AG10803 (cell line): ENCODE results near the gene C22orf15.

ENCODE experiments used
- DNase-seq: peaks from one replicate; pipeline ENCODE4 v3.0.0; 2010; ENCODE audit warnings: low read depth
- H3K4me3 ChIP-seq: 2 replicates; pipeline ENCODE4 v1.5.1; 2011; ENCODE audit warnings: mild to moderate bottlenecking, low read length, control low read depth
- CTCF ChIP-seq: conservative IDR thresholded peaks from 2 replicates; pipeline ENCODE4 v1.5.1; 2011; ENCODE audit warnings: mild to moderate bottlenecking, low read length, control low read depth, inconsistent platforms

Gene C22orf15

GRCh38 chr22:23751441-23751996 is 11.3 kb upstream of the C22orf15 start:
- peak; percentile 17 for DNase-seq
- no peak for TF ChIP-seq CTCF
- H3K4me3 ChIP-seq: peak overlapping the region; percentile 82

- TF ChIP-seq CTCF: no peak
- no peak overlapping the region for H3K4me3 ChIP-seq
- no peak for DNase-seq
Observed at GRCh38 chr22:23752090-23752691, 10.6 kb upstream of the C22orf15 start.

DNA sequence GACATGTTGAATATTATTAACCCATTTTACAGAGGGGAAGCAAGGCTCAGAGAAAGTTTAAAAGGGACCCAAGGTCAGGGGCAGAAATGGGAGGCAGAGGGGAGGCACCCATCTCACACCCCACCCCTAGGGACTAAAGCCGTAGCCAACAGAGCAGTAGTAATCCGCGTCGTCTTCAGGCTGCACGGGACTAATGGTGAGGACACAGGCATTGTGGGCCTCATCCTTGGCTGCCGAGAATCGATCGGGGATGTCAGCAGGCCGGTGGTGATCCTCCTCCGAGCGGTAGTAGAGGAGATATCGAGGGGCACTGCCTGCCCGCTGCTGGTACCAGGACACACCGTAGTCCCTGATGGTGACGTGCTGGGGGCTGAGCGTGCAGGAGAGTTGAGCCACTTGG is 10.0 kb upstream of the C22orf15 start:
- no peak overlapping the region for H3K4me3 ChIP-seq

DNA sequence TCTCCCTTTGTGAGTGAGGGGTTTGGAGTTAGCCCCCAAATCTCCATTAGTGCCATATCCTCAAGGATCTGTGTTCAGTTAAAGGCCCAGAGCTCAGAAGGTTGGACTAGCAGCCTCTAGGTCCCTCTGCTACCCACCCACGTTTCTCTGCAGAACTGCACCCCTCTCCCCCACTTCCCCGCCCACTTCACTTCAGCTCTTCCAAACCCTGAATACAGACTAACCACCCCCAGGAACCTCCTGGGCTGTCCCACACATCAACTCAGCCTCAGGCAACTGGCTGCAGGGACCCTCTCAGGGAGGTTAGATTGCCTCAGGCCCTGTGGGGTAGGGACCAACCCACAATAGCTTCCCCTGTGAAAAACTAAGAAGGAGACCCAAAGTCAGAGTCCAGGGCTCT is 9.4 kb upstream of the C22orf15 start:
- no peak overlapping the region for H3K4me3 ChIP-seq
- no peak for DNase-seq
- no peak for TF ChIP-seq CTCF

More for the DNA sequence above, 10.0 kb upstream of the C22orf15 start:
- no peak for DNase-seq
- TF ChIP-seq CTCF: no peak

DNA sequence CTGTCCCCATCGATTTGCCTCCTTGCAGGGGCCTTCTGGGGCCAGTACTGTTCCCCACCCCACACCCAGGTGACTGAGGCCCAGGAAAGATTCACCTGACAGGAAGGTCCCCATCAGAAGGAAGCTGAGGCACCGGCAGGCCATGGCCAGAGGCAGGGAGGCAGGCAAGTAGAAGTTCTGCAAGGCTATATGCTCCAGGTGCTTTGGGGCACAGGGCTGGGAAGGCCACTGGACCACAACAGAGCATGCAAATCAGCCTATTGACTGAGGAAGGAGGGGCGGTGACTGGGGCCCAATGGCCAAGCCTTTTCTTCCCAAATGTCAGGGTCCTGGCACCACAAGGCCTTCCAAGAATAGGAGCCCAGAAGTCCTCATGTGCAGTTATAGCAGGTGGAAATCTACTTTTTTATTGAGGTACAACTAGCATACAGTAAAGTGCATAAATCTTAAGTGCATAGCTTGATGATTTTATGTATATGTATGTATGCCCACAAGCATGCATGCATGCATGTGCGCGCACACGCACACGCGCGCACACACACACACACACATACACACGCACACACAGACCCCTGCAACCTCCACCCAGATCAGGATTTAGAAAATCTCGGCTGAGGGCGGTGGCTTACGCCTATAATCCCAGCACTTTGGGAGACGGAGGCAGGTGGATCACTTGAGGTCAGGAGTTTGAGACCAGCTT is 8.4 kb upstream of the C22orf15 start, which contains the start of gene VPREB3:
VPREB3 (minus strand) TSS at position 206 of the 700 bp plus-strand sequence; CDS start at position 144, 62 bp downstream.
- TF ChIP-seq CTCF: no peak
- H3K4me3 ChIP-seq: no peak within 1 kb of the TSS
- no peak for DNase-seq

GRCh38 chr22:23754980-23755636 is 7.7 kb upstream of the C22orf15 start:
- no peak overlapping the region for H3K4me3 ChIP-seq
- no peak for TF ChIP-seq CTCF
- DNase-seq: no peak

DNA sequence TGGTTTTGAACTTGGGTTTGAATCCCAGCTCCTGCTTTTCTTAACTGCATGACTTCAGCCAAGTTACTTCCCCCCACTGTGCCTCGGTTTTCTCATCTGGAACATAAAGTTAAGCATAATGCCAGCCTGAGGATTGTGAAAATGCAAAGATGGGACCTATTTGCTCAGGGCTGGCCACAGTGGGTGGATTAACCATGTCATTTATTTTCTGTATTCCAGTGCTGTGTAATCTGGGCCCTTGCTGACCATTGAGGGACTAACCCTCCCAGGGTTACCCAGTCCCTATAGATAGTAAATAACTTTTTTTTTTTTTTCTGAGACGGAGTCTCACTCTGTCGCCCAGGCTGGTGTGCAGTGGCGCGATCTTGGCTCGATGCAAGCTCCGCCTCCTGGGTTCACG is 7.1 kb upstream of the C22orf15 start:
- no peak for DNase-seq
- no peak overlapping the region for H3K4me3 ChIP-seq
- TF ChIP-seq CTCF: no peak
